Breast epithelium (tissue), 3 donors: ENCODE data around the gene PRRX2.

Source experiments
- POLR2A ChIP-seq: fragments of 450-650 bp; IDR thresholded peaks from one replicate; pipeline ENCODE4 v1.6.1; 2016; ENCODE audit warnings: antibody characterized with exemption, mild to moderate bottlenecking, moderate library complexity
- POLR2AphosphoS5 ChIP-seq, 3 donors: sonication (generic); formaldehyde crosslinking; IDR thresholded peaks; one replicate each; pipeline ENCODE4 v1.6.1; 2017; ENCODE audit warnings: antibody characterized with exemption in 3 of 3
- TF ChIP-seq, protein P1 (sequence below), 3 donors: fragments of 450-650 bp; IDR thresholded peaks; one replicate each; pipeline ENCODE4 v1.5.1; 2016 to 2017; ENCODE audit warnings: antibody characterized with exemption in 3 of 3, mild to moderate bottlenecking in 3 of 3, moderate library complexity in 3 of 3

DNA sequence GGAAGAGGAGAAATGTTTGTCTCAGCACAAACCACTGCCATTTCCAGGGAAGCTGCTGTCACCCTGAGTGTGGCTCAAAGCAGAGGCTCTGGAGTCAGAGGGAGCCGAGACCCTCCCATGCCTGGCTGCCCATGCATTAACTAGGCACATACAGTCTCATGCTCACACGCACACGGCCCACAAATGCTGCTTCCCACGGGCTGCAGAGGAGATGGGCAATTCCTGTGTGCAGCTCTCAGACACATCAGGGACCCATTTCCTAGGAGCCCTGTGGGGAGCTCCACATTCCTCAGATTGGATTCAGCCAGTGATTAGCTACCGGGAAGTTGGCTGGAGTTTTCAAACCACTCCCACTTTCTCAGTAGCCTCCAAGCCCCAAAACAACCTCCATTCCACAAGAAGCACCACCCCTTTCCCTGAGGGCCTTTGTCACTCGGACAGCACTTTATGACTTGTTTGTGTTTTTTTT, 96.5 kb downstream of the PRRX2 start:
- TF ChIP-seq, protein P1, sequence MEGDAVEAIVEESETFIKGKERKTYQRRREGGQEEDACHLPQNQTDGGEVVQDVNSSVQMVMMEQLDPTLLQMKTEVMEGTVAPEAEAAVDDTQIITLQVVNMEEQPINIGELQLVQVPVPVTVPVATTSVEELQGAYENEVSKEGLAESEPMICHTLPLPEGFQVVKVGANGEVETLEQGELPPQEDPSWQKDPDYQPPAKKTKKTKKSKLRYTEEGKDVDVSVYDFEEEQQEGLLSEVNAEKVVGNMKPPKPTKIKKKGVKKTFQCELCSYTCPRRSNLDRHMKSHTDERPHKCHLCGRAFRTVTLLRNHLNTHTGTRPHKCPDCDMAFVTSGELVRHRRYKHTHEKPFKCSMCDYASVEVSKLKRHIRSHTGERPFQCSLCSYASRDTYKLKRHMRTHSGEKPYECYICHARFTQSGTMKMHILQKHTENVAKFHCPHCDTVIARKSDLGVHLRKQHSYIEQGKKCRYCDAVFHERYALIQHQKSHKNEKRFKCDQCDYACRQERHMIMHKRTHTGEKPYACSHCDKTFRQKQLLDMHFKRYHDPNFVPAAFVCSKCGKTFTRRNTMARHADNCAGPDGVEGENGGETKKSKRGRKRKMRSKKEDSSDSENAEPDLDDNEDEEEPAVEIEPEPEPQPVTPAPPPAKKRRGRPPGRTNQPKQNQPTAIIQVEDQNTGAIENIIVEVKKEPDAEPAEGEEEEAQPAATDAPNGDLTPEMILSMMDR (IDR thresholded peaks at IDR 0.05): no peak
- TF ChIP-seq POLR2AphosphoS5 (IDR thresholded peaks at IDR 0.05) (no peak), POLR2A (no peak)
